Sigmoid colon (tissue), 7 donors: ENCODE measurements around the gene RAP1GAP. TPM values are rescaled to one million over a fixed set of nuclear protein-coding genes. Genes with fewer than 3 reads are reported as not detected.

ENCODE experiments used
- DNase-seq: peaks from one replicate; pipeline ENCODE4 v3.0.0-alpha.2; 2019
- H3K27ac ChIP-seq, 4 donors: fragments of 200-600 bp; sonication (generic); one replicate each; pipeline ENCODE4 v1.5.1; 2016 to 2019; ENCODE audit warnings: mild to moderate bottlenecking in 1 of 4
- H3K27me3 ChIP-seq, 3 donors: fragments of 200-600 bp; sonication (generic); one replicate each; pipeline ENCODE4 v1.5.1; 2019; ENCODE audit warnings: mild to moderate bottlenecking in 1 of 3
- H3K36me3 ChIP-seq, 4 donors: fragments of 200-600 bp; sonication (generic); one replicate each; pipeline ENCODE4 v1.5.1; 2016 to 2019
- H3K4me1 ChIP-seq, 4 donors: fragments of 200-600 bp; sonication (generic); one replicate each; pipeline ENCODE4 v1.5.1; 2017 to 2019
- H3K4me3 ChIP-seq, 4 donors: fragments of 200-600 bp; sonication (generic); one replicate each; pipeline ENCODE4 v1.5.1; 2017 to 2019; ENCODE audit warnings: mild to moderate bottlenecking in 2 of 4, moderate library complexity in 1 of 4
- H3K9me3 ChIP-seq, 4 donors: fragments of 200-600 bp in 3 of 4; sonication (generic) in 3 of 4; one replicate each; pipeline versions ENCODE4 v1.5.1 to v1.6.1; 2013 to 2019
- CTCF ChIP-seq, 4 experiments: fragments of 450-650 bp in 3 of 4; fragments of 200-600 bp in 1 of 4; IDR thresholded peaks; one replicate each; pipeline ENCODE4 v1.5.1; 2016 to 2019; ENCODE audit warnings: antibody characterized with exemption in 4 of 4, mild to moderate bottlenecking in 3 of 4, moderate library complexity in 2 of 4
- EP300 ChIP-seq, 4 donors: sonication (generic); formaldehyde crosslinking; IDR thresholded peaks; one replicate each; pipeline ENCODE4 v1.6.1; 2017; ENCODE audit warnings: antibody characterized with exemption in 4 of 4
- POLR2A ChIP-seq, 2 donors: fragments of 450-650 bp; IDR thresholded peaks; one replicate each; pipeline ENCODE4 v1.6.1; 2016; ENCODE audit warnings: antibody characterized with exemption in 2 of 2, mild to moderate bottlenecking in 2 of 2, moderate library complexity in 2 of 2
- POLR2AphosphoS5 ChIP-seq, 4 donors: sonication (generic); formaldehyde crosslinking; IDR thresholded peaks; one replicate each; pipeline ENCODE4 v1.6.1; 2017; ENCODE audit warnings: antibody characterized with exemption in 4 of 4
- WGBS, 2 donors: extraction: QIAGEN DNeasy Blood & Tissue Kit; methylation state at CpG; one replicate each; pipeline ENCODE4 v1.1.7; 2013; 5-methylcytosine and 5-hydroxymethylcytosine counted together
- intact Hi-C: fragments of 100-400 bp; cut with DNase I; formaldehyde crosslinking; loops from one replicate; pipeline ENCODE4 v1.15.1; 2023
- polyA plus RNA-seq, 3 donors: library from polyadenylated mRNA; stranded (reverse); fragments of 200-250 nt; gene quantifications; one replicate each; pipeline ENCODE4 v1.2.3, GENCODE V29; 2013
- total RNA-seq, 4 donors: library from RNA; depleted of rRNA; stranded (reverse); fragments of >200 nt; gene quantifications; one replicate each; pipeline ENCODE4 v1.1.0, GENCODE V29; 2016
- donor health status: healthy with polysubstance abuse.
- donor health status: Bipolar disorder and iron deficiency.
- donor health status: healthy.

Gene RAP1GAP
- total and polyA plus RNA-seq, 7 donors = 0.33 to 47.4 (median 12.5) TPM; not detected in 1

DNA sequence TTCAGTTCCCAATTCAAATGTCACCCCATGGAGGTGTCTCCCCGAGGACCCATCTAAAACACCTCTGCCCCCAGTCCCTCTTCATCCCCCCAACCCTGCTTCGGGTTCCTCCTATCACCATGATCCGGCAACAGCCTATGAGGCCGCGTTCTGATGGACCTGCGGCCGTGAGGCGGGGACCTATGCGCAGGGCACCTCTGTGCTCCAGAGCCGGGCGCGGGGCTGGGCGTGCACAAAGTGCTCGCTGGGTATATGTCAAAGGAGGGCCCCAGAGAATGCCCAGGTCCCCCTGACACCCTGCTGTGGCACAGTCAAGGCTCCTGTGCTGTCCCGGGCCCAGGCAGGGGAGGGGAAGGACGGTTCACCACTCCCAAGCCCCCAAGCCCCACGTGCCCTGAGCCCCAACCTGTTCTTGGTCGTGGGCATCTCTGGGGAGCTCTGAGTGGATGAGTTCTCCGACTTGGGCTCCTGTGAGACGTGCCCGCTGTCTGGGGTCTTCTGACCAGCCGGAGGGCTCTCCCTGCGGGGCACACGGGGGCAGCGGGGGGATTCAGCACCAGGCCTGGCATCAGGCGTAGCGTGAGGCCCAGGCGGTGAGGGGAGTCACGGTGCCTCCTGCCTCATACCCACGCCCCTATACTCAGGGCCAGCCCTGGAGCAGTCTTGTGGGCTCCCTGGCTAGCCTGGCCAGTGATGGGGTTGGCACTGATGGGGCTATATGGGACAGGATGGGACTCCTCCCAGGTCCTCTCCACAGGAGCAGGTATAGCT, 67.7 kb downstream of the RAP1GAP start:
- TF ChIP-seq POLR2A (IDR thresholded peaks at IDR 0.05) (no peak), POLR2AphosphoS5 (IDR thresholded peaks at IDR 0.05) (no peak), CTCF (IDR thresholded peaks at IDR 0.05) (no peak), EP300 (IDR thresholded peaks at IDR 0.05) (no peak)
- Histone ChIP-seq H3K9me3 (no peaks in the 10 kb centered on the region), H3K36me3 (no peaks in the 10 kb centered on the region), H3K4me1 (no peaks in the 10 kb centered on the region), H3K27ac (no peak overlapping the region), H3K27me3 (peaks cover 0 to 16% (median 2%) of the 10 kb centered on the region in 3 donors), H3K4me3 (no peak overlapping the region)
- 92% methylated on average over 30 of the region's 30 CpGs for WGBS, 2 donors
- intact Hi-C loops = no loop called here
- DNase-seq = no peak

GRCh38 chr1:21599402-21599801, 69.8 kb downstream of the RAP1GAP start:
- no peak for TF ChIP-seq CTCF (IDR thresholded peaks at IDR 0.05)
- no peak for TF ChIP-seq POLR2AphosphoS5 (IDR thresholded peaks at IDR 0.05)
- no peak for TF ChIP-seq EP300 (IDR thresholded peaks at IDR 0.05)
- TF ChIP-seq POLR2A (IDR thresholded peaks at IDR 0.05) = no peak
- intact Hi-C loops = no loop called here
- Histone ChIP-seq H3K4me1 (no peaks in the 10 kb centered on the region), H3K9me3 (no peaks in the 10 kb centered on the region), H3K27me3 (peaks cover 0 to 34% (median 11%) of the 10 kb centered on the region in 3 donors), H3K4me3 (no peak overlapping the region), H3K36me3 (no peaks in the 10 kb centered on the region), H3K27ac (no peak overlapping the region)
- WGBS, 2 donors = 85% methylated on average over 15 of the region's 15 CpGs
- no peak for DNase-seq

- intact Hi-C loops = no loop called here
- no peak overlapping the region for H3K27ac ChIP-seq
- peaks cover 0 to 35% (median 11%) of the 10 kb centered on the region in 3 donors for H3K27me3 ChIP-seq
- no peak overlapping the region for H3K4me3 ChIP-seq
- DNase-seq = no peak
- H3K36me3 ChIP-seq = no peaks in the 10 kb centered on the region
- H3K4me1 ChIP-seq = no peaks in the 10 kb centered on the region
- H3K9me3 ChIP-seq = no peaks in the 10 kb centered on the region
- WGBS, 2 donors = 80 to 83% methylated on average over 8 of the region's 8 CpGs
- TF ChIP-seq POLR2AphosphoS5 (IDR thresholded peaks at IDR 0.05) (no peak), POLR2A (IDR thresholded peaks at IDR 0.05) (no peak), EP300 (IDR thresholded peaks at IDR 0.05) (no peak), CTCF (IDR thresholded peaks at IDR 0.05) (no peak)
Observed at GRCh38 chr1:21598904-21599303, 70.3 kb downstream of the RAP1GAP start.

GRCh38 chr1:21598417-21598816, 70.7 kb downstream of the RAP1GAP start:
- 82 to 85% methylated on average over 7 of the region's 7 CpGs for WGBS, 2 donors
- no peaks in the 10 kb centered on the region for H3K36me3 ChIP-seq
- H3K4me3 ChIP-seq = no peak overlapping the region
- TF ChIP-seq CTCF (IDR thresholded peaks at IDR 0.05) (no peak), EP300 (IDR thresholded peaks at IDR 0.05) (no peak), POLR2A (IDR thresholded peaks at IDR 0.05) (no peak), POLR2AphosphoS5 (IDR thresholded peaks at IDR 0.05) (no peak)
- no peaks in the 10 kb centered on the region for H3K4me1 ChIP-seq
- no peak for DNase-seq
- H3K27me3 ChIP-seq = peaks cover 0 to 35% (median 11%) of the 10 kb centered on the region in 3 donors
- intact Hi-C loops = no loop called here
- H3K27ac ChIP-seq = no peak overlapping the region
- no peaks in the 10 kb centered on the region for H3K9me3 ChIP-seq
